ENCODE results near the gene THY1.

THY1 gene

GRCh38 chr11:119404872-119405271 lies 18.1 kb downstream of the THY1 start:
- Histone ChIP-seq H3K27me3 (replicated peaks; ENCODE audit: insufficient read depth, low read length) (no peaks in the 10 kb centered on the region), H2AFZ (ENCODE audit: low read length) (no peak overlapping the region), H3K9me3 (replicated peaks; ENCODE audit: insufficient read depth, low read length) (no peaks in the 10 kb centered on the region), H3K27ac (ENCODE audit: low read length) (no peak overlapping the region), H3K36me3 (replicated peaks; ENCODE audit: insufficient read depth, low read length) (no peaks in the 10 kb centered on the region), H3K4me3 (ENCODE audit: low read length) (no peak overlapping the region), H3K4me1 (ENCODE audit: low read length) (no peaks in the 10 kb centered on the region), H4K20me1 (ENCODE audit: insufficient read depth, low read length) (no peaks in the 10 kb centered on the region), H3K9ac (ENCODE audit: low read length) (no peak overlapping the region), H3K79me2 (ENCODE audit: low read length) (no peaks in the 10 kb centered on the region), H3K9me2 (replicated peaks; ENCODE audit: insufficient read depth, low read length) (no peaks in the 10 kb centered on the region), H3F3A (ENCODE audit: insufficient read depth, low read length) (no peaks in the 10 kb centered on the region), H3K4me2 (ENCODE audit: low read depth, low read length) (no peak overlapping the region)
- DNase-seq: no peak
- TF ChIP-seq EZH2phosphoT487 (IDR thresholded peaks at IDR 0.05; ENCODE audit: low read length) (no peak), EZH2 (optimal IDR thresholded peaks at IDR 0.05; ENCODE audit: low read depth, low read length) (no peak), CTCF (IDR thresholded peaks at IDR 0.05; ENCODE audit: low read length) (no peak)

- TF ChIP-seq EZH2 (optimal IDR thresholded peaks at IDR 0.05; ENCODE audit: low read depth, low read length) (no peak), CTCF (IDR thresholded peaks at IDR 0.05; ENCODE audit: low read length) (no peak), EZH2phosphoT487 (IDR thresholded peaks at IDR 0.05; ENCODE audit: low read length) (no peak)
- H2AFZ ChIP-seq (ENCODE audit: low read length): no peak overlapping the region
Observed at GRCh38 chr11:119403021-119403420, 20.0 kb downstream of the THY1 start.

GRCh38 chr11:119402470-119402869 lies 20.5 kb downstream of the THY1 start:
- no peaks in the 10 kb centered on the region for H3K36me3 ChIP-seq (replicated peaks; ENCODE audit: insufficient read depth, low read length)
- no peaks in the 10 kb centered on the region for H4K20me1 ChIP-seq (ENCODE audit: insufficient read depth, low read length)
- no peak overlapping the region for H3K4me3 ChIP-seq (ENCODE audit: low read length)
- H3K4me2 ChIP-seq (ENCODE audit: low read depth, low read length): no peak overlapping the region
- no peaks in the 10 kb centered on the region for H3K9me2 ChIP-seq (replicated peaks; ENCODE audit: insufficient read depth, low read length)
- H2AFZ ChIP-seq (ENCODE audit: low read length): no peak overlapping the region
- no peak overlapping the region for H3K9ac ChIP-seq (ENCODE audit: low read length)
- H3K79me2 ChIP-seq (ENCODE audit: low read length): no peaks in the 10 kb centered on the region
- no peak overlapping the region for H3K27ac ChIP-seq (ENCODE audit: low read length)
- no peaks in the 10 kb centered on the region for H3K4me1 ChIP-seq (ENCODE audit: low read length)
- no peaks in the 10 kb centered on the region for H3K27me3 ChIP-seq (replicated peaks; ENCODE audit: insufficient read depth, low read length)
- DNase-seq: no peak
- TF ChIP-seq EZH2 (optimal IDR thresholded peaks at IDR 0.05; ENCODE audit: low read depth, low read length) (no peak), EZH2phosphoT487 (IDR thresholded peaks at IDR 0.05; ENCODE audit: low read length) (no peak), CTCF (IDR thresholded peaks at IDR 0.05; ENCODE audit: low read length) (no peak)
- no peaks in the 10 kb centered on the region for H3K9me3 ChIP-seq (replicated peaks; ENCODE audit: insufficient read depth, low read length)
- no peaks in the 10 kb centered on the region for H3F3A ChIP-seq (ENCODE audit: insufficient read depth, low read length)

More at GRCh38 chr11:119403021-119403420, 20.0 kb downstream of the THY1 start:
- no peak for DNase-seq
- Histone ChIP-seq H3K27me3 (replicated peaks; ENCODE audit: insufficient read depth, low read length) (no peaks in the 10 kb centered on the region), H3K9me2 (replicated peaks; ENCODE audit: insufficient read depth, low read length) (no peaks in the 10 kb centered on the region), H3K4me1 (ENCODE audit: low read length) (no peaks in the 10 kb centered on the region), H3K4me2 (ENCODE audit: low read depth, low read length) (no peak overlapping the region), H3K9ac (ENCODE audit: low read length) (no peak overlapping the region), H3F3A (ENCODE audit: insufficient read depth, low read length) (no peaks in the 10 kb centered on the region), H3K27ac (ENCODE audit: low read length) (no peak overlapping the region), H3K4me3 (ENCODE audit: low read length) (no peak overlapping the region), H3K36me3 (replicated peaks; ENCODE audit: insufficient read depth, low read length) (no peaks in the 10 kb centered on the region), H3K79me2 (ENCODE audit: low read length) (no peaks in the 10 kb centered on the region), H3K9me3 (replicated peaks; ENCODE audit: insufficient read depth, low read length) (no peaks in the 10 kb centered on the region), H4K20me1 (ENCODE audit: insufficient read depth, low read length) (no peaks in the 10 kb centered on the region)

All from MM.1S (cell line).